Tibial nerve (tissue), 4 donors: ENCODE measurements around the gene MRPS30. TPM values are rescaled to one million over a fixed set of nuclear protein-coding genes. Genes with fewer than 3 reads are reported as not detected.

Experiments used
- DNase-seq, 2 donors: peaks; one replicate each; pipeline ENCODE4 v3.0.0-alpha.2; 2019; ENCODE audit warnings: low spot score in 2 of 2
- H3K27ac ChIP-seq, 4 donors: fragments of 200-600 bp; sonication (generic) in 3 of 4; one replicate each; pipeline ENCODE4 v1.5.1; 2017 to 2019; ENCODE audit warnings: mild to moderate bottlenecking in 1 of 4
- H3K27me3 ChIP-seq, 2 donors: fragments of 200-600 bp; sonication (generic) in 1 of 2; one replicate each; pipeline versions ENCODE4 v1.5.1 to v1.6.0; 2017 to 2019
- H3K36me3 ChIP-seq, 3 donors: fragments of 200-600 bp; sonication (generic); one replicate each; pipeline ENCODE4 v1.5.1; 2018 to 2019
- H3K4me1 ChIP-seq, 4 donors: fragments of 200-600 bp; sonication (generic) in 3 of 4; one replicate each; pipeline ENCODE4 v1.5.1; 2017 to 2019
- H3K4me3 ChIP-seq, 4 donors: fragments of 200-600 bp; sonication (generic) in 3 of 4; one replicate each; pipeline ENCODE4 v1.5.1; 2017 to 2019; ENCODE audit warnings: mild to moderate bottlenecking in 1 of 4, moderate library complexity in 1 of 4
- H3K9me3 ChIP-seq, 4 donors: fragments of 200-600 bp; sonication (generic) in 3 of 4; one replicate each; pipeline ENCODE4 v1.5.1; 2017 to 2019
- EP300 ChIP-seq, 2 donors: sonication (generic); formaldehyde crosslinking; IDR thresholded peaks; one replicate each; pipeline ENCODE4 v1.6.1; 2017; ENCODE audit warnings: antibody characterized with exemption in 2 of 2, mild to moderate bottlenecking in 1 of 2
- POLR2A ChIP-seq, 2 donors: fragments of 450-650 bp; IDR thresholded peaks; one replicate each; pipeline ENCODE4 v1.6.1; 2017; ENCODE audit warnings: antibody characterized with exemption in 2 of 2, mild to moderate bottlenecking in 2 of 2, moderate library complexity in 2 of 2
- WGBS, 2 donors: methylation state at CpG; one replicate each; pipeline ENCODE4 v1.1.5; 2018; 5-methylcytosine and 5-hydroxymethylcytosine counted together
- total RNA-seq, 4 donors: library from RNA; depleted of rRNA; stranded (reverse); fragments of >200 nt; gene quantifications; one replicate each; pipeline ENCODE4 v1.1.0, GENCODE V29; 2016
- TF ChIP-seq, protein P1 (sequence below), 5 experiments: fragments of 200-600 bp in 3 of 5; fragments of 450-650 bp in 2 of 5; sonication (generic) in 3 of 5; IDR thresholded peaks; one replicate each; pipeline ENCODE4 v1.5.1; 2016 to 2019; ENCODE audit warnings: antibody characterized with exemption in 5 of 5, mild to moderate bottlenecking in 3 of 5, moderate library complexity in 2 of 5

The MRPS30 gene
- total RNA-seq, 4 donors from 2014 or later, result 55.1 to 74.7 (median 64.2) TPM

DNA sequence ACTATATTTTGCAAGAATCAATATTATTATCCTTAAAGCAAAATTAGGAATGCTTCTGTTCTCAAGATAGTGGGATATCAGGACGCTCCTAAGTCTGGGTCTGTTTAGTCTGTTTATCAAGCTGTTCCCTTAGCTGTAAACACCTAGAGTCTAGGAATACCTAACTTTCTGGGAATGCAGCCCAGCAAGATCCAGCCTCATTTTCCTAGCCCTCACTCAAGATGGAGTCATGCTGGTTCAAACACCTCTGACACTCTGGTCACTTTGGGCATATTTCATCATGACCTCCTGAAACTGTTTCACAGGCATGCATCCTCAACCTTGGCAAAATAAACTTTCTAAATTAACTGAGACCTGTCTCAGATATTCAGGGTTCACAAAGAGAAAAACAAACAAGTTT is 14.4 kb upstream of the MRPS30 start:
- H3K4me3 ChIP-seq, result no peak overlapping the region
- H3K27ac ChIP-seq, result no peak overlapping the region
- peaks cover 0 to 34% (median 0%) of the 10 kb centered on the region in 4 donors for H3K9me3 ChIP-seq
- H3K27me3 ChIP-seq, result no peaks in the 10 kb centered on the region
- H3K4me1 ChIP-seq, result no peaks in the 10 kb centered on the region
- no peak for TF ChIP-seq POLR2A (IDR thresholded peaks at IDR 0.05)
- no peak for TF ChIP-seq EP300 (IDR thresholded peaks at IDR 0.05)
- TF ChIP-seq, protein P1, sequence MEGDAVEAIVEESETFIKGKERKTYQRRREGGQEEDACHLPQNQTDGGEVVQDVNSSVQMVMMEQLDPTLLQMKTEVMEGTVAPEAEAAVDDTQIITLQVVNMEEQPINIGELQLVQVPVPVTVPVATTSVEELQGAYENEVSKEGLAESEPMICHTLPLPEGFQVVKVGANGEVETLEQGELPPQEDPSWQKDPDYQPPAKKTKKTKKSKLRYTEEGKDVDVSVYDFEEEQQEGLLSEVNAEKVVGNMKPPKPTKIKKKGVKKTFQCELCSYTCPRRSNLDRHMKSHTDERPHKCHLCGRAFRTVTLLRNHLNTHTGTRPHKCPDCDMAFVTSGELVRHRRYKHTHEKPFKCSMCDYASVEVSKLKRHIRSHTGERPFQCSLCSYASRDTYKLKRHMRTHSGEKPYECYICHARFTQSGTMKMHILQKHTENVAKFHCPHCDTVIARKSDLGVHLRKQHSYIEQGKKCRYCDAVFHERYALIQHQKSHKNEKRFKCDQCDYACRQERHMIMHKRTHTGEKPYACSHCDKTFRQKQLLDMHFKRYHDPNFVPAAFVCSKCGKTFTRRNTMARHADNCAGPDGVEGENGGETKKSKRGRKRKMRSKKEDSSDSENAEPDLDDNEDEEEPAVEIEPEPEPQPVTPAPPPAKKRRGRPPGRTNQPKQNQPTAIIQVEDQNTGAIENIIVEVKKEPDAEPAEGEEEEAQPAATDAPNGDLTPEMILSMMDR (IDR thresholded peaks at IDR 0.05), result no peak
- 95 to 100% methylated on average over 1 of the region's 1 CpG for WGBS, 2 donors
- no peak for DNase-seq
- H3K36me3 ChIP-seq, result peaks cover 0 to 28% (median 0%) of the 10 kb centered on the region in 3 donors

DNA sequence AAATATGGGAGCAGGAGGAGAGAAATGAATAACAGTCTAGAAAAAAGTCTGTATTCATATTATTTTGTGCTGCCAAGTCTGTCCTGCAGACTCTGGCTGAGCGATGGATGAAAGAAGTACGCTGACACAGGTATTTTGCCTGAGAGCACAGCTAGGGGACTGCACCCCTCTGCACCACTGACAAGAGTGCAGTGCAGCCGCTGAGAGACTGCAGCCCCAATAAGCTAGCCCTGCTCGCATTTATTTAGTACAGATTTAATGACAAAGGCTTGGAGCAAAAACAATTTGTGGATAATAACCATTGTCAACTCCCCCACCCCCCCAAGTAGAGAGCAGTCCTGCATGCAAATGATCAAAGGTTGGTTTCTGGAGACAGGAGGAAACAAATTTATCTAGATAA is 13.3 kb upstream of the MRPS30 start:
- Histone ChIP-seq H3K36me3 (peaks cover 0 to 28% (median 0%) of the 10 kb centered on the region in 3 donors), H3K4me3 (no peak overlapping the region), H3K4me1 (no peaks in the 10 kb centered on the region), H3K27ac (no peak overlapping the region), H3K9me3 (peaks cover 0 to 34% (median 0%) of the 10 kb centered on the region in 4 donors), H3K27me3 (no peaks in the 10 kb centered on the region)
- DNase-seq, result no peak
- WGBS, 2 donors, result 95 to 99% methylated on average over 4 of the region's 4 CpGs
- TF ChIP-seq EP300 (IDR thresholded peaks at IDR 0.05) (no peak), POLR2A (IDR thresholded peaks at IDR 0.05) (no peak)
- TF ChIP-seq, protein P1 (IDR thresholded peaks at IDR 0.05), result no peak

DNA sequence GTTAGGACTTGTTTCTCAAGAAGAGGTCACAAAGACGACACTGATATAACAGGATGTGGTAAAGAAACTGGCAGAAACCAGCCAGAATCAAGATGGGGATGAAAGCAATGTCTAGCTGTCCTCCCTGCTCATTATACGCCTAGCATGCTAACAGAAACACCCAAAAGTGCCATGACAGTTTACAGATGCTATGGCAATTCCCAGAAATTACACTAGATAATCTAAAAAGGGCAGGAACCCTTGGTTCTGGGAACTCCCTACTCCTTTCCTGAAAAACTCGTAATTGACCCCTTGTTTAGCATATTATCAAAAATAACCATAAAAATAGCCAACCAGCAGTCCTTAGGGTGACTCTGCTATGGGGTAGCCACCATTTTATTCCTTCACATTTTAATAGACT is 10.9 kb upstream of the MRPS30 start:
- WGBS, 2 donors, result 86 to 87% methylated on average over 3 of the region's 3 CpGs
- TF ChIP-seq POLR2A (IDR thresholded peaks at IDR 0.05) (no peak), EP300 (IDR thresholded peaks at IDR 0.05) (no peak)
- TF ChIP-seq, protein P1 (IDR thresholded peaks at IDR 0.05), result no peak
- no peak for DNase-seq
- H3K4me3 ChIP-seq, result no peak overlapping the region
- no peaks in the 10 kb centered on the region for H3K27me3 ChIP-seq
- H3K4me1 ChIP-seq, result no peaks in the 10 kb centered on the region
- peaks cover 0 to 24% (median 0%) of the 10 kb centered on the region in 4 donors for H3K9me3 ChIP-seq
- H3K36me3 ChIP-seq, result peaks cover 0 to 25% (median 0%) of the 10 kb centered on the region in 3 donors
- no peak overlapping the region for H3K27ac ChIP-seq

DNA sequence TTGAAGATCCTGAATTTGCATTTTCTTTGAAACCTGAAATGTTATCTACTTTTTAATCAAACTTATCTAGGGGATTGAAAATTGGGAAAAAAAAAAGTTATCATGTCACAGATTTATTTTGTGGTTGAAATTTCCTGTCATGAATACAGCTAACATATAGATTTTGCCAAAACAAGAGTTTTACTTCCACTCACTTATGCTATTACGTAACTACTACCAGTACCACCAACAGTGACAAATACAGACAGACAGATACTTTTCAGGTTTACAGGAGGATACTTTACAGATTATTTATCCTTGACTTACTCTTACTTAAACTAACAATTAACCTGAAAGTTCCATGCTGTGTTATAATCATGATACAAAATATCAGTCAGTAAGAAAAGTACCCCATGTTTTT is 6.8 kb upstream of the MRPS30 start:
- TF ChIP-seq, protein P1 (IDR thresholded peaks at IDR 0.05), result no peak
- TF ChIP-seq POLR2A (IDR thresholded peaks at IDR 0.05), result no peak
- TF ChIP-seq EP300 (IDR thresholded peaks at IDR 0.05), result no peak
- Histone ChIP-seq H3K27me3 (no peaks in the 10 kb centered on the region), H3K4me3 (no peak overlapping the region), H3K36me3 (no peaks in the 10 kb centered on the region), H3K27ac (no peak overlapping the region), H3K4me1 (peaks cover 0 to under 1% (median 0%) of the 10 kb centered on the region in 4 donors), H3K9me3 (no peaks in the 10 kb centered on the region)
- no peak for DNase-seq
- WGBS, 2 donors, result 98 to 100% methylated on average over 1 of the region's 1 CpG

DNA sequence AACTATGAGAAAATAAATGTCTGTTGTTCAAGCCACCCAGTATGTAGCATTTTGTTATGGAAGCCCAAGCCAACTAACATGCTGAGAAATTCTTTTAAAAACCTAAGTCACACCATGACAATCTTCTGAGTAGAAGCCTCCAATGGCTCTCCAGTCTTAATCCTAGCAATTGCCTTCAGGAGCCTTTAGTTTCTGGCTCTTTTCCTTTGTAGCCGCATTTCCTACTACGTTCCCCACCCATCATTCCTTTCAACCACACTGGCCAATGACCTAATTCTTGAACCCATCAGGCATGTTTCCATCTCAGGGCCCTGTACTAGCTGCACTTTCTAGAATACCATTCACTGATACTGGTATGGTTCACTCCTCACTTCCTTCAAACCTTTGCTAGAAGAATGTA is 2.1 kb upstream of the MRPS30 start:
- 72 to 86% methylated on average over 2 of the region's 2 CpGs for WGBS, 2 donors
- Histone ChIP-seq H3K36me3 (peaks cover 0 to 3% (median 0%) of the 10 kb centered on the region in 3 donors), H3K4me1 (peaks cover 0 to 32% (median 16%) of the 10 kb centered on the region in 4 donors), H3K4me3 (no peak overlapping the region), H3K27ac (no peak overlapping the region), H3K27me3 (no peaks in the 10 kb centered on the region), H3K9me3 (no peaks in the 10 kb centered on the region)
- no peak for DNase-seq
- TF ChIP-seq EP300 (IDR thresholded peaks at IDR 0.05) (no peak), POLR2A (IDR thresholded peaks at IDR 0.05) (no peak)
- TF ChIP-seq, protein P1 (IDR thresholded peaks at IDR 0.05), result no peak
